8988T (cell line): ENCODE measurements around the gene OR8J1.
"Not testable (repeated sequence)": the region's sequence is repeated elsewhere in the genome, so short reads cannot be mapped to it uniquely, and the experiment has no call there.

Source experiments
- DNase-seq: peaks from one replicate; pipeline ENCODE4 v3.0.0; 2011

Gene OR8J1

GRCh38 chr11:56353991-56354390 is at the start of gene OR8J1:
Gene OR8J1, plus strand, starts transcription at chr11:56354291. Its CDS starts 5,956 bp downstream, at chr11:56360247.
- no peak for DNase-seq

- no peak for DNase-seq
These were observed 46.3 kb upstream of the OR8J1 start for GRCh38 chr11:56307836-56308235.

- DNase-seq, result no peak
These were observed 39.2 kb upstream of the OR8J1 start, which contains the start of gene OR8K3 for GRCh38 chr11:56314844-56315243. Gene OR8K3, plus strand, starts transcription at chr11:56315144. Its CDS starts 3,163 bp downstream, at chr11:56318307.

- no peak for DNase-seq
These were observed 22.1 kb upstream of the OR8J1 start for GRCh38 chr11:56331861-56332491.

- DNase-seq, result no peak
These were observed 20.9 kb upstream of the OR8J1 start for GRCh38 chr11:56333156-56333555.

GRCh38 chr11:56340289-56340688 is 13.8 kb upstream of the OR8J1 start:
- DNase-seq, result no peak

- no peak for DNase-seq
These were observed 8.4 kb upstream of the OR8J1 start, which contains the start of gene OR8K1 for GRCh38 chr11:56345739-56346138. Gene OR8K1, plus strand, starts transcription at chr11:56346039. Its CDS starts 0 bp downstream, at chr11:56346039.

- DNase-seq, result no peak
These were observed 21.2 kb downstream of the OR8J1 start, which contains the start of gene OR8U1 for GRCh38 chr11:56375324-56375723. Gene OR8U1, plus strand, starts transcription at chr11:56375624. Its CDS starts 0 bp downstream, at chr11:56375624.

GRCh38 chr11:56380120-56380519 is 26.0 kb downstream of the OR8J1 start:
- no peak for DNase-seq

- DNase-seq, result no peak
These were observed 40.3 kb downstream of the OR8J1 start for GRCh38 chr11:56394381-56394780.

- no peak for DNase-seq
These were observed 42.0 kb downstream of the OR8J1 start for GRCh38 chr11:56396047-56396446.

GRCh38 chr11:56401858-56402461 is 47.9 kb downstream of the OR8J1 start:
- DNase-seq, result not testable (repeated sequence)

- no peak for DNase-seq
These were observed 50.3 kb downstream of the OR8J1 start for GRCh38 chr11:56404393-56404792.

GRCh38 chr11:56410801-56411200 is 56.7 kb downstream of the OR8J1 start:
- DNase-seq, result no peak
